RWPE1 (cell line): Measurements from ENCODE around the gene PIGS.

Source experiments
- CTCF ChIA-PET: fragments of 350-600 bp; sonication (Branson Sonifier 250); formaldehyde crosslinking; extraction: SDS; loops from one replicate; lab custom pipeline; 2021; lab: Yijun Ruan, JAX
- POLR2A ChIA-PET: fragments of 400-600 bp; formaldehyde crosslinking; extraction: SDS; loops from one replicate; lab custom pipeline; 2020; ENCODE audit warnings: antibody characterized with exemption; ENCODE audit not compliant: low non-redundant PET; lab: Yijun Ruan, JAX
- DNase-seq: peaks from one replicate; pipeline ENCODE4 v3.0.0; 2012; ENCODE audit warnings: low spot score
- H3K27ac ChIP-seq: fragments of 450-650 bp; 2 replicates; pipeline ENCODE4 v1.5.1; 2017
- TF ChIP-seq, protein P1 (sequence below): fragments of 450-650 bp; conservative IDR thresholded peaks from 2 replicates; pipeline ENCODE4 v1.5.1; 2017; ENCODE audit warnings: low read depth, mild to moderate bottlenecking

PIGS gene

DNA sequence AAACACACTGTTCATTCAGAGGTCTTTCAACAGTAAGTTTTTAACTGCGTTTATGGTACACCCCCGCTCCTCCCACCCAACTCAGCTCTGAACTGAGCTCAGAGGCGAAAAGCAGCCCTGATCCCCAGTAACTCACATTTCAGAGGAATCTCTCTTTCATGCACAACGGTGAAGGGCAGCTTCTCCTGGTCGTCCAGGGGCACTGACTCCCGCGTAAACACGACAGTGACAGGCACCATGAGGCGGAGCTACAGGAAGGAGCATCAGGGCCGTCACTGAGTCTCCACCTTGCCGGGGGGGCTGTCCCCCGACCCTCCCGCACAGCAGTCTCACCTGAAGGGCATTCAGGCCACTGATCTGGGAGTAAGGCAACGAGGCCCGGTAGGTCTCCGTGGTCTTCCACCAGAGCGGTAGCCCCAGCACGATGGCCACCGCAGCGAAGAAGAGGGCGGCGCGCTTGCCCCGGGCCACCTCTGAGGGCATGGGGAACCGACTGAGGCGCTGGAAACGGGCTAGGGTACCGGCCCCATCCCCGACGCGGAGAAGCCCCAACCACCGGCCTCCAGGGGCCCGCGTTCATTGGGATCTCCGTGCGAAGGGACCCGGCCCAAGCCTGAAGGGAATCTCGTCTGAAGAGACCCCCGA lies 486 bp downstream of the PIGS start:
- POLR2A ChIA-PET = no interaction called here
- no peak for DNase-seq
- CTCF ChIA-PET = interaction anchor here (0.6 to 1.1 kb wide), 3 partner anchors 22 to 669 kb away, joined by 3 to 4 read pairs (median 3); no protein-coding TSS in a partner anchor
- TF ChIP-seq, protein P1, sequence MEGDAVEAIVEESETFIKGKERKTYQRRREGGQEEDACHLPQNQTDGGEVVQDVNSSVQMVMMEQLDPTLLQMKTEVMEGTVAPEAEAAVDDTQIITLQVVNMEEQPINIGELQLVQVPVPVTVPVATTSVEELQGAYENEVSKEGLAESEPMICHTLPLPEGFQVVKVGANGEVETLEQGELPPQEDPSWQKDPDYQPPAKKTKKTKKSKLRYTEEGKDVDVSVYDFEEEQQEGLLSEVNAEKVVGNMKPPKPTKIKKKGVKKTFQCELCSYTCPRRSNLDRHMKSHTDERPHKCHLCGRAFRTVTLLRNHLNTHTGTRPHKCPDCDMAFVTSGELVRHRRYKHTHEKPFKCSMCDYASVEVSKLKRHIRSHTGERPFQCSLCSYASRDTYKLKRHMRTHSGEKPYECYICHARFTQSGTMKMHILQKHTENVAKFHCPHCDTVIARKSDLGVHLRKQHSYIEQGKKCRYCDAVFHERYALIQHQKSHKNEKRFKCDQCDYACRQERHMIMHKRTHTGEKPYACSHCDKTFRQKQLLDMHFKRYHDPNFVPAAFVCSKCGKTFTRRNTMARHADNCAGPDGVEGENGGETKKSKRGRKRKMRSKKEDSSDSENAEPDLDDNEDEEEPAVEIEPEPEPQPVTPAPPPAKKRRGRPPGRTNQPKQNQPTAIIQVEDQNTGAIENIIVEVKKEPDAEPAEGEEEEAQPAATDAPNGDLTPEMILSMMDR = no peak
- peak overlapping the region; percentile 73 for H3K27ac ChIP-seq

DNA sequence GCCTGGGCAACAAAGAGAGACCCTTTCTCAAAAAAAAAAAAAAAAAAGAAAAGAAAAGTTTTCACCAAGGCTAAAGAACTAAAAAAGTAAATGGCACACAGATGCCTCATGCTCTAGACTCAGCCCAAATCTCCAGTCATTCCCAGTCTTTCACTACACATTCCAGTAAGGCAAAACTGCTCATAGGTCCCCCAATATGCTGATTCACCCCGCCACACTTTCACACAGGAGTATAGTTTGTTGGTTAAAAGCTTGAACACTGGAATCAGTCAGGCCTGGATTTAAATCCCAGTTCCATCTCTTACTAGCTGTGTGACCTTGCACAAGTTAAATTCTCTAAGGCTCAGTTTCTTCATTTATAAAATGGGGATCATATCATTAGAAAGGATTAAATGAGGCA lies 1.9 kb downstream of the PIGS start:
- no peak overlapping the region for H3K27ac ChIP-seq
- no peak for DNase-seq
- TF ChIP-seq, protein P1 = no peak
- POLR2A ChIA-PET = interaction anchor here (0.7 kb wide), 1 partner anchor 19 kb away, joined by 6 read pairs; no protein-coding TSS in a partner anchor
- CTCF ChIA-PET = interaction anchor here (0.6 kb wide), 1 partner anchor 21 kb away, joined by 5 read pairs; no protein-coding TSS in a partner anchor

DNA sequence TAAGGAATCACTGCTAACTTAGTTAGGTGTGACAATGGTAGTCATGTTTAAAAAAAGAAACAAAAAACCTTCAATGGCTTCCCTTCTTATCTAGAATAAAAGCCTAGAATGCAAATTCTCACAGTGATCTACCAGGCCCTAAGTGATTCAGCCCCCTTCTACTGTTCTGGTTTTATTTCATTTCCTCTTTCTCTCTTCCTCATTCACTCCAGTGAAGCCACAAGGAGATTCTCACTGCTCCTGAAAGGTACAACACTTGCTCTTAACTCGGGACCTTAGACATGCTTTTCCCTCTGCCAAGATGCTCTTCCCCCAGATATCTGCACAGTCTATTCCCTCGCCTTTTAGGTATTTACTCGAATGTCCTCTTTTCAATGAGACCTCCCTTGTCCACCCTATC lies 3.7 kb downstream of the PIGS start:
- H3K27ac ChIP-seq = no peak overlapping the region
- TF ChIP-seq, protein P1 = no peak
- no peak for DNase-seq
- CTCF ChIA-PET = no interaction called here
- POLR2A ChIA-PET = no interaction called here

DNA sequence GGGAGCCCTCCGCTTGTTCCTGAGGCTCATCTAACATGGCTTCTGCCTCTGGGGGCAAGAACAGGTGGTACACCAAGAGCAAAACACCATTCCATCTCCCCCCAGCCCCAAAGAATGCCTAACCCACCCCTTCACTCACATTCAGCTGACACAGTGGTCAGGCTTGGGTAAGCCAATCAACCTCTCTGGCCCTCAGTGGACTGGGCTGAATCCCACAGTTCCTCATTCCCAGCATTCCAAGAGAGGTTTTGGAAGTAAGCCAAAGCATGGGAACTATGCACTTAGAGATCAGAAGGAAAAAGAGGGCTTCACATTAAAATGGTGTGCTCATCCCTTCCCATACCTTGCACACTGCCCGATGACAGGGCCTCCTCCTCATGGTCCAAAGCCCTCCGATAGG lies 7.8 kb downstream of the PIGS start:
- DNase-seq = no peak
- H3K27ac ChIP-seq = no peak overlapping the region
- TF ChIP-seq, protein P1 = no peak
- CTCF ChIA-PET = interaction anchor here (0.6 kb wide), 1 partner anchor 14 kb away, joined by 4 read pairs; no protein-coding TSS in a partner anchor
- POLR2A ChIA-PET = no interaction called here

DNA sequence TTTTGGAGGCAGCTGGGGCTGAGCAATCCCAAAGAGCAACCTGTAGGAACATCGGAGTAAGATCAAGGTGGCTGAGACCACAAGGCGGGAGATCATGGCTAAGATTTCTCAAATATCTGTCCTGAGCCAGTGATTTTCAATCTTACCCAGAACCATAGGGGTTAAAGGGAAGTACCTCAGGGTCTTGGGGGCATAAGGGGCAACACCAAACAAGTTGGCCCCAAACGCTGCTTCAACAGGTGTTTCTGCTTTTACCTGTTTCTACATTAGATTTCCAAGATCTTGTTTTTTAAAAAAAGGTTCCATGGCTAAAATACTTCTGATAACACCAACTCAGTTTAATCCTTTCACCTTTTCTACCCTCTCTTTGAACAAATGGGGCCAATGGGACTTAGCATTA lies 16.3 kb downstream of the PIGS start:
- TF ChIP-seq, protein P1 = no peak
- POLR2A ChIA-PET = interaction anchor here (0.6 kb wide), 1 partner anchor 35 kb away, joined by 6 read pairs; no protein-coding TSS in a partner anchor

DNA sequence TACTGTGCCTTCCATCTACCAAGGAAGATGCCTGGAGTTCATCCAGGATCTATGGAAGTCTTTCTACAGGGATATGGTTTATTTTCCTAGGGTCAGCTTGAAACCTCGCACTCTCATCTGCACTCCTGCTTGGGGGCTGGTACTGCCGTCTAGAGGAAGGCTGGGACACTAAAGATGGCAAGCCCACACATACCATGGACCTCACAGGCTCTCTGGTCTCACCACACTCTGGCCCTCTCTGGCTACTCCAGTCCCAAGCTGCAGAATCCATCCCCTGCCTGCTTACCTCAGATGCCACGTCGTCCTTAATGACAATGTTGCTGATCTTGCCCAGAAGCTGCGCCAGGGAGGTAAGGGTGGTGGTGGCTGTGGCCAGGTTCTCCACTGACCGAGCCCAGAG lies 16.8 kb downstream of the PIGS start:
- POLR2A ChIA-PET = no interaction called here

More for the DNA sequence above, 16.3 kb downstream of the PIGS start:
- no peak for DNase-seq
- no peak overlapping the region for H3K27ac ChIP-seq
- CTCF ChIA-PET = no interaction called here

More for the DNA sequence above, 16.8 kb downstream of the PIGS start:
- H3K27ac ChIP-seq = no peak overlapping the region
- DNase-seq = no peak
- TF ChIP-seq, protein P1 = no peak
- CTCF ChIA-PET = no interaction called here
